ENCODE measurements around the gene SLC44A1.

DNA sequence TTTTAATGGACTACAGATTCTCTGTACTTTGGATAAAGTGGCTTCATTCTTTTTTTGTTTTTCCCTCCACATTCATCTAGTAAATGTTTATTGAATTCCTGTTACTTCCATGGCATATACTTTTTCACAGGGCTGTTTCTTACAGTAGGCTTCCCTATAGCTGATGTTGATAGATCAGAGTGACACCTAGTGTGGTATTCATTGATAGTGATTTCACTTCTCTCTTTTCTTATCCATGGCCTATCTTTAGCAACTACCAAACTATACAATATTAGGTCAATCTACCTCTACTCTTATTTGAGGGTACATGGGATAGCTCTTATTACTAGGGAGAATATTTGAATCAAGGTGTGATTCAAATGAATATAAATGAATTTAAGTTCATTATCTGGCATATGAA is 239.2 kb downstream of the SLC44A1 start:
- TF ChIP-seq, protein P1, sequence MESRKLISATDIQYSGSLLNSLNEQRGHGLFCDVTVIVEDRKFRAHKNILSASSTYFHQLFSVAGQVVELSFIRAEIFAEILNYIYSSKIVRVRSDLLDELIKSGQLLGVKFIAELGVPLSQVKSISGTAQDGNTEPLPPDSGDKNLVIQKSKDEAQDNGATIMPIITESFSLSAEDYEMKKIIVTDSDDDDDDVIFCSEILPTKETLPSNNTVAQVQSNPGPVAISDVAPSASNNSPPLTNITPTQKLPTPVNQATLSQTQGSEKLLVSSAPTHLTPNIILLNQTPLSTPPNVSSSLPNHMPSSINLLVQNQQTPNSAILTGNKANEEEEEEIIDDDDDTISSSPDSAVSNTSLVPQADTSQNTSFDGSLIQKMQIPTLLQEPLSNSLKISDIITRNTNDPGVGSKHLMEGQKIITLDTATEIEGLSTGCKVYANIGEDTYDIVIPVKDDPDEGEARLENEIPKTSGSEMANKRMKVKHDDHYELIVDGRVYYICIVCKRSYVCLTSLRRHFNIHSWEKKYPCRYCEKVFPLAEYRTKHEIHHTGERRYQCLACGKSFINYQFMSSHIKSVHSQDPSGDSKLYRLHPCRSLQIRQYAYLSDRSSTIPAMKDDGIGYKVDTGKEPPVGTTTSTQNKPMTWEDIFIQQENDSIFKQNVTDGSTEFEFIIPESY (IDR thresholded peaks at IDR 0.05; ENCODE audit: borderline replicate concordance, low read depth), result no peak
- TF ChIP-seq CTCF (IDR thresholded peaks at IDR 0.05) (no peak), JUND (IDR thresholded peaks at IDR 0.05) (no peak), NRF1 (IDR thresholded peaks at IDR 0.05; ENCODE audit: low read depth, low read length) (no peak), SMC3 (IDR thresholded peaks at IDR 0.05; ENCODE audit: low read depth, low read length) (no peak)
